A673 (cell line): ENCODE results near the gene ACSL3. TPM values are rescaled to one million over a fixed set of nuclear protein-coding genes. Genes with fewer than 3 reads are reported as not detected.
"Not testable (repeated sequence)": the region's sequence is repeated elsewhere in the genome, so short reads cannot be mapped to it uniquely, and the experiment has no call there.

Experiments used
- BruUV-seq: library from RNA; stranded (reverse); fragments of 400-500 nt; replicated peaks from 2 replicates; lab custom pipeline; 2021; lab: Mats Ljungman, UMichigan
- CTCF ChIA-PET: fragments of 300-600 bp; sonication (Branson Sonifier 250); formaldehyde crosslinking; loops from one replicate; lab custom pipeline; 2022; ENCODE audit warnings: antibody characterized with exemption; lab: Charles Lee
- POLR2A ChIA-PET: fragments of 300-600 bp; sonication (Branson Sonifier 250); formaldehyde crosslinking; loops from one replicate; lab custom pipeline; 2022; ENCODE audit warnings: antibody characterized with exemption; ENCODE audit not compliant: low non-redundant PET; lab: Charles Lee
- DNase-seq: peaks from one replicate; pipeline ENCODE4 v3.0.0-alpha.2; 2015; ENCODE audit warnings: low spot score
- H3K27ac ChIP-seq: fragments of 200-600 bp; sonication (generic); 2 replicates; pipeline ENCODE4 v1.5.1; 2016; ENCODE audit warnings: mixed run types, low read depth, mild to moderate bottlenecking, mixed read lengths, antibody characterized with exemption, low read length; ENCODE audit not compliant: poor library complexity, severe bottlenecking
- H3K27me3 ChIP-seq: fragments of 200-600 bp; sonication (generic); replicated peaks from 2 replicates; pipeline ENCODE4 v1.6.1; 2017; ENCODE audit warnings: mixed run types, low read depth, mild to moderate bottlenecking, mixed read lengths, antibody characterized with exemption, low read length; ENCODE audit not compliant: insufficient read depth, poor library complexity
- H3K36me3 ChIP-seq: fragments of 200-600 bp; sonication (generic); 2 replicates; pipeline ENCODE4 v1.6.1; 2016; ENCODE audit warnings: mixed run types, mild to moderate bottlenecking, mixed read lengths, antibody characterized with exemption, low read length; ENCODE audit not compliant: insufficient read depth, poor library complexity, severe bottlenecking
- H3K4me1 ChIP-seq: fragments of 200-600 bp; sonication (generic); 2 replicates; pipeline ENCODE4 v1.6.1; 2017; ENCODE audit warnings: mixed run types, mild to moderate bottlenecking, mixed read lengths, antibody characterized with exemption, low read length; ENCODE audit not compliant: insufficient read depth, poor library complexity, severe bottlenecking
- H3K4me3 ChIP-seq: fragments of 200-600 bp; sonication (generic); 2 replicates; pipeline ENCODE4 v1.5.1; 2016; ENCODE audit warnings: low read depth, mixed run types, mild to moderate bottlenecking, mixed read lengths, low read length; ENCODE audit not compliant: poor library complexity, severe bottlenecking
- H3K9me3 ChIP-seq: fragments of 200-600 bp; sonication (generic); 2 replicates; pipeline ENCODE4 v1.6.1; 2016; ENCODE audit warnings: mixed run types, low read depth, mild to moderate bottlenecking, mixed read lengths, antibody characterized with exemption, low read length; ENCODE audit not compliant: poor library complexity, severe bottlenecking
- CTCF ChIP-seq: fragments of 300-800, 200-600 bp; sonication (generic); conservative IDR thresholded peaks from 2 replicates; pipeline ENCODE4 v1.5.1; 2017; ENCODE audit warnings: low read depth, mild to moderate bottlenecking, antibody characterized with exemption, low read length, moderate library complexity, mixed read lengths
- EZH2 ChIP-seq: fragments of 200-600 bp; sonication (generic); IDR thresholded peaks from 2 replicates; pipeline ENCODE4 v1.6.1; 2017; ENCODE audit warnings: borderline replicate concordance, low read depth, mild to moderate bottlenecking, mixed read lengths, antibody characterized with exemption, low read length; ENCODE audit not compliant: poor library complexity, severe bottlenecking
- intact Hi-C: fragments of 100-400 bp; cut with micrococcal nuclease; formaldehyde crosslinking; loops from one replicate; pipeline ENCODE4 v1.10.0; 2022; ENCODE audit not compliant: unreplicated experiment
- total RNA-seq: library from RNA; stranded (reverse); gene quantifications from 2 replicates; pipeline ENCODE4 v1.2.3, GENCODE V29; 2021

The ACSL3 gene
- total RNA-seq, 1 experiment from 2014 or later = 163 TPM

DNA sequence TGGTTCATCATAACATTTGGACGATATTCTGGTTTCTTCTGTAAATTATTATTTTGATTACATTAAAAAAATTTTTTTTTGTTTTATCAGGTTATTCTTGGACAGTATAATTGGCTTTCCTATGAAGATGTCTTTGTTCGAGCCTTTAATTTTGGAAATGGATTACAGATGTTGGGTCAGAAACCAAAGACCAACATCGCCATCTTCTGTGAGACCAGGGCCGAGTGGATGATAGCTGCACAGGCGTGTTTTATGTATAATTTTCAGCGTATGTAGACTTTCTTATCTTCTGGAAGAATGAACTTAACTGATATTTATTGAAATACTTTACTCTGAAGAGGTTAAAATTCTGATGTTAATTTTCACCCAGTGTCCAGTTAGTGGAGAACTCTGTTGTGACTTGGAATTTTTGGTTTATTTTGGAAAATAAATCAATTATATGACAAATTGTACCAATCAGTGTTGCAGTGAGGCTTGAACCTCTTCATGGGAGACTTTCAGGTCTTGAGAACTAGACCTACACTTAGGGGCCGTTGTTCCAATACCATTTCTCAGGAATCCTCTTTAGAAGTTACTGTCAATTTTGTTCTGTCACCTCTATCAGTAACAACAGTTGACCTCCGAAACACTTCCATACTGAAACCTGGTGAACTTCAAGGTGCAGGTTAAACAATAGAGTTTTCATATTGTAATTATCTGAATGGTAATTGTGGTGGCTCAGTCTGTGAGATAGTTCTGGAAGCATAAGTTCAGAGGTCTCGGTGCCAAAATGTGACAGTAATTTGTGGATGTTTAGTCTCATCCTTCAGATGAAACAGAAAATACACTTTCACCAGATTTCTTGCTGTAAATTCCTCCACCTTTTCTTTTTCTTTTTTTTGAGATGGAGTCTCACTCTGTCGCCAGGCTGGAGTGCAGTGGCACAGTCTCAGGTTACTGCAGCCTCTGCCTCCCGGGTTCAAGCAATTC is 55.7 kb downstream of the ACSL3 start:
- TF ChIP-seq EZH2 = no peak
- TF ChIP-seq CTCF = peak; percentile 23; the same call in 1 of the 2 replicates
- intact Hi-C loops = loop anchor here (5.0 kb wide), 1 partner anchor 881 kb away; no protein-coding TSS in a partner anchor
- Histone ChIP-seq H3K4me1 (peaks cover 37% of the 10 kb centered on the region), H3K27me3 (no peaks in the 10 kb centered on the region), H3K27ac (no peak overlapping the region), H3K4me3 (no peak overlapping the region), H3K36me3 (peaks cover 43% of the 10 kb centered on the region), H3K9me3 (no peaks in the 10 kb centered on the region)
- BruUV-seq = no TSS peak
- no peak for DNase-seq
- POLR2A ChIA-PET = no interaction called here
- CTCF ChIA-PET = no interaction called here

DNA sequence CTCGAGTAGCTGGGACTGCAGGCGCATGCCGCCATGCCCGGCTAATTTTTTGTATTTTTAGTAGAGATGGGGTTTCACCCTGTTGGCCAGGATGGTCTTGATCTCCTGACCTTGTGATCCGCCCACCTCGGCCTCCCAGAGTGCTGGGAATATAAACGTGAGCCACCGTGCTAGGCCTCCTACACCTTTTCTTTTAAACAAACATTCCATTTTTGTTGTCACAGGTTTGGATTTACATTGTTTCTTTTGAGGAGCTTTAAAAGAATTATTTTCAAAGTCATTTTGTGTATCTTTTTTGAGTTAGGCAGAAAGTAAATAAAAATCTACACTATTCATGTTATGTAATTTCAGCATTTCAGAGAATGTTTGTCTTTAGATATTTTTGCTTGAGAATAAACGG is 56.4 kb downstream of the ACSL3 start:
- BruUV-seq, H3K9me3 ChIP-seq, H3K27me3 ChIP-seq, H3K27ac ChIP-seq, POLR2A ChIA-PET, CTCF ChIA-PET, DNase-seq, H3K4me3 ChIP-seq: not testable (repeated sequence)
- H3K4me1 ChIP-seq = peaks cover 30% of the 10 kb centered on the region
- intact Hi-C loops = loop anchor here (5.0 kb wide), 1 partner anchor 880 kb away; no protein-coding TSS in a partner anchor
- peaks cover 50% of the 10 kb centered on the region for H3K36me3 ChIP-seq

DNA sequence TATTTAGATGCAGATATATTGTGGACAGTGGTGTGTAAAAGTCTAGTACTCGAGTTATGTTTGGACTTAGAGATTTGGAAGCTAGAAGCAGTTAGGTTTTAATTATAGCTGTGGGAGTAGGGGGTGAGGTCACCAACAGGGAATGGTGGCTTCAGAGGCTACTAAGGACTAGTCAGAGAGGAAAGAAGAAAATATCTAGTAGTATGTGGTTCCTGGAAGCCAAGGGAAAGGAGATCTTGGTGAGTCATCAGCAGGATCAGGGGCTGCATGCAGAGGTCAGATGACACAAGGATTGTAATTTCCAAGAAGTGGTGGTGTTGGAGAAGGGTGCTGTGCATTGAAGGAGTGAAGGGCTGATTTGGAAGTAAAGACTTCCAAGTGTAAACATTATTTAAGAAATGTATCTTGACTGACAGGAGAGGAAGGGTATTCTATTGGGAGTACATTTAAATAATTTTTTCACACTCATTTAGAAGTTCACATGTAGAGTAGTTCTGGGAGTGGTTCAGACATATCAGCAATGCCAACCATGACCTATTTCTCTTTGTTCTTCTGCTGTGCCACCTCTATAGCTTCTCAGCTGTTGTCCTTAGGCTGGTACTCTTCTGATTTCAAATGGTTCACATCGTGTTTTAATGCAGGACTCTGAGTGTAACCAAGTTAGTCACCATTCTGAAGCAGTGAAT is 59.1 kb downstream of the ACSL3 start:
- Histone ChIP-seq H3K27ac (no peak overlapping the region), H3K4me1 (peaks cover 15% of the 10 kb centered on the region), H3K36me3 (peaks cover 78% of the 10 kb centered on the region), H3K4me3 (no peak overlapping the region), H3K27me3 (no peaks in the 10 kb centered on the region), H3K9me3 (no peaks in the 10 kb centered on the region)
- POLR2A ChIA-PET = no interaction called here
- intact Hi-C loops = loop anchor here (5.0 kb wide), 1 partner anchor 877 kb away; no protein-coding TSS in a partner anchor
- no TSS peak for BruUV-seq
- DNase-seq = no peak
- CTCF ChIA-PET = no interaction called here
- no peak for TF ChIP-seq CTCF
- TF ChIP-seq EZH2 = no peak
